GM18907 (cell line): ENCODE results near the gene SRRD.

Source experiments
- ATAC-seq: cut with Tn5 transposase; IDR thresholded peaks from one replicate; pipeline ENCODE4 v1.9.1; 2021; ENCODE audit warnings: mild to moderate bottlenecking, moderate library complexity; ENCODE audit not compliant: unreplicated experiment

SRRD gene

DNA sequence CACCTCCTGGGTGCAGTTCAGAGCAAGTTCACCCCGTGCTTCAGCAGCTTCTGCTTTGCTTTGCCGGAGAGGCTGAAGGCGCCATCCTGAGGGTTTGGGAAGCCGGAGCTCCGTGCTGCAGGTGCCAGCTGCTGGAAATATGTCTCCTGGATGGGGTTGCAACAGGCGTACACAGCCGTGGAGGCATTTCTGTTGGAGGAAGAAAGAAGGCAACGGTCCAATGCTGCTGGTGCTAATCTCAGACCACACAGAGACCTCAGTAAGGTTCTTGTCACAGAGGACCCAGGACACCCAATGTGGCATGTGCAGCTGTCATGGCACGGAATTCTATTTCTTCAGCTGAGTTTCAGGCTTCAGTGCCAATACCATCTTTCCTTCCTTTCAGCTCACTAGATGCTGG, 30.5 kb upstream of the SRRD start:
- ATAC-seq, result no peak

DNA sequence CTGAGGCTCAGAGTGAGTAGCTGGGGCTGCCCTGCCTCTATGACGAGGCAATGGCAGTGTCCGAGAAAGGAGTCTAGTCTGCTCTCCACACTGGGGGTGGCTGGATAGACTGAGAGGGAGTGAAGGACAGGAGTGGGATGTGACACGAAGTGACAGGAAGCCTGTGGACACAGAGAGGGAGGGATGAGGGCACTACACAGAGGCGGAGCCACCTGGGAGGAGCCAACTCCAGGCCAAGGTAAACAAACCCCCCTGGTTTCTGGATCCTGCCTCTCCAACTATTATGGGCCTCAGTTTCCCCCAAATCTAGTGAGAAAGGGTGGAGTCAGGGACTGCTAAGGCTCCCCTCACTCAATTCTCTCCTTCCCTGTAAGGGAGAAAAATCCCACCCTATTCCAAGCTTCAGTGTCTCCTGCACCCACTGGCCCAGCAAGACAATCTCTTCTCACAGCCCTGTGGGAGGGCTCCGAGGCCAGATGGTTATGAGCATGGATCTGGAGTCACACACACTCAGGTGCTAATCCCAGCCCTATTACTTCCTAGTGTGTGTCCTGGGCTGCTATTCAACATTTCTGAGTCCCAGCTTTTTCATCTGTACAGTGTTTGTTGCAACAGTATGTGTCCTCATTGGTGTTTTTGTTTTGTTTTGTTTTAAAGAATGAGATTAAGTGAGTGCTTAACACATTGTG, 29.7 kb upstream of the SRRD start:
- no peak for ATAC-seq

DNA sequence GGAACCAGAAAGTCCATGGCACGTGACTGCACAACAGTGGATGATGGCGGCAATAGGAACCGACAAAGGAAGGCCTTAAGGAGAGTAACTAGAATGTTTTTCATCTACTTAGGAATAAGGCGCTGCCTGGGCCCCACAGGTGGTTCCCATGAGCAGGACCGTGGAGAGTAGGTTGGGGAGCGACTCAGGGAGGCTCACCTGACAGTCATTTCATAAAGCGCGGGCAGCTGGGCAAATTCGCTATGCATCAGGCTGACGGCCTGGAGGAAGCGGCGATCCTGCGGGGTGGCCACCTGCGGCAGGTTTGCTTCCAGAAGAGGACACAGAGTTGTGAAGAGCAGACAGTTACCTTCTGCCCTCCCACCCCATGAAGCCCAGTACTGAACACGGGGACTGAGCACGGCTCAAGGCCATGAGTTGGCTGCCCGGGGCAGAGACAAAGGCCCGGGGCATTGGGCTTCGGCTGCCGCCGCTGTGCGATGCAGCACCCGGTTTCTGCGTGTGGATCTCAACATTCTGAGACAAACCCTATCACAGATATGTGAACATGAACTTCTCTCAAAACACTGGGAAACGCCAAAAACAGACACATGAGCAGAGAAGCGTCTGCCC, 25.9 kb upstream of the SRRD start:
- no peak for ATAC-seq

DNA sequence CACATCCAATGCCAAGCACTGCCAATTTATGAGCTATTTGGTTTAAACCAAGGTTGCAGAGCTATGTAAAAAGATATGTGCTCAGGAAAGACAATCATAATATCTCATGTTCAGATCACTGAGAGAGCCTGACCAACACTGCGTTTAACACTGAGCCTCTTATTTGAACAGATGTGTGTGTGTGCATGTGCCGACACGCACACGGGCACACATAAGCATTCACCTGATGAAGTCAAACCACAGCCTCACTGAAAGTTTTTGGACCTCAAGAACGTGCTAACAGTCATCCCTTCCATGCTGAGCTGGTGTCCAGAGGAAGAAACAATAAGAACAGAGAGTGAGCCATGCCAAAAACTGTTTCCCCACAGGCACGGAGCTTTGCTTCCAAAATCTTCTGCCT, 23.5 kb upstream of the SRRD start:
- no peak for ATAC-seq

DNA sequence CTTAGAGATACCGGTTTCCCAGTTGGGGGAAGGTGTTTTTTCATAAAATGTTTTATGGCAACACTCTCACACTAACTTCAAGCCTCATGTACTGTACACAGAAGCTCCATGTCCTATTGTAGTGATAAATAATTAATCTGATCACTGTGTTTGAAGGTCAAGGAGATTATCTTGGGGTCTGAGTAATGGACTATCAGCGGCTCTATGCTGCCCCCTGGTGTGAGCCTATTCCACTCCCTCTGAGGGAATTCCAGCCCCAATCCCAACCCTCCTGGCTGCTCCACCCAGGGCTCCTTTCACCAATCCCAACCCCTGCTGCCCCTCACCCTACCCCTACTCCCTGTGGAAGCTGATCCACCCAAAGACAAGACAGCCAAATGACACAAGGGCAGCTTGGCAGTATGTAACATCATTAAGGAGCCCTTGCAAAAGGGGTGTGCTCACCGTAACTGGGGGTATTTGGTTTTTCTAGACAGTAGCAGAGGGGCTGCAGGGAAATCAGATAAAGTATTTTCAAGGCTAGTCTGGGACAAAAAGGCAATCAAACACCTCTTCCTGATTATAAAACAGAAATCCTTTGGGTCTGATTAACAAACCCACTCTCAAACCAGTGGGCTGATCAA, 22.4 kb upstream of the SRRD start:
- no peak for ATAC-seq

DNA sequence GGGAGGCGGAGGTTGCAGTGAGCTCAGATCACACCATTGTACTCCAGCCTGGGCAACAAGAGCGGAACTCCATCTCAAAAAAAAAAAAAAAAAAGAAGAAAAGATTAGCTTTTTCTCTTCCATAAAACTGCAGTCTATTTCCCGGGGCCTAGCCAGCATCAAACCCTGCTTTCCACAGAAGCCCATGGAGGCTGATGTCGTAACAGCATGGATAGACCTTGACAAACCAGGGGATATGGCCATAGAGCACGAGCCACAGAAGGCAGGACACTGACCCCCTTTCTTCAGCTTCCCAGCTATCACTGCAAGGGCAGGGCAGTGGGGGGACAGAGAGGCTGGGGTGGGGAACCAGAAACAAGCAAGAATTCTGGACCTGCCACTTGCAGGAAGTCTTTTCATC, 21.6 kb upstream of the SRRD start:
- ATAC-seq, result no peak

DNA sequence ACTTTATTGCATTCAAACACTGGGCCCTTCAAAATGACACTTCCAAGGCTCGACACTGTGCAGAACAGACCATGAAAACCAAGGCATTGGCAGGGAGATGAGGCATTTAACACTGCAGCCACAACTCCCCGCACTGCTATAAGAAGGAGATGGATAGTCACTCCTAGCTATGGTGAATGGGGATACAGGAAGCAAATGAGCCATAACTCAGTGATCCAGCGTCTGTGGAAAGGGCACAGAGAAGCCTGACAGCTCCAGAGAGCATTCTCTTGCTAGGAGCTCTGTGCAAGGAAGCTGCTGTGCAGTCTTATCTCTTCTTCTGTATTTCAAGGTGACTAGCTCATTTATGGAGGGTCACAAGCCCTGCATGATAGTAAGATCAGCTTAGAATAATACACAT, 21.0 kb upstream of the SRRD start:
- ATAC-seq, result no peak

DNA sequence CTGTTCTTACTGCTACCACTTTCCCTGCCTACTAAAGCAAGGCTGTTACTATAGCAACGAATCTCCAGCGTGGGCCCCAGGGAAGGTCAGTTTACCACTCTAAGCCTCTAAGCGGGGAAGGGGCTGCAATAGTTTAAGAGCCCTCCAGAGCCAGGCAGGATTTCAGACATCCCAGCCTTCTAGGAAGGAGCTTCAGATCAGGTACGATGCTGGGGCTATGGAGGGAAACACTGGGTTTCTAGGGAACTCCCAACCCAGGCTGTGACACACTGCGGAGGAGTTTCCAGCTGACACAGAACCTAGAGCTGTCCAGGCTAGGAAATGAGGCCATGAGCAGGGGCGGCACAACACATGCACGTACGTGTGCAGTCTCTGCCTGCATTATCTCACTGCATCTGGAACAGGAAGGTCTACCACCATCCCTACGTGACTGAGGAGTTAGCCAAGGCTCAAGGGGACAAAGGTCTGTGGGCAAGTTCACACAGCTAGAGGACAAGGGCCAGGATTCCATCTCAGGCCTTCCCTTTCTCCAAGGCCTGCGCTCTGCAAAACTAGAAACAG, 20.5 kb upstream of the SRRD start:
- ATAC-seq, result no peak

DNA sequence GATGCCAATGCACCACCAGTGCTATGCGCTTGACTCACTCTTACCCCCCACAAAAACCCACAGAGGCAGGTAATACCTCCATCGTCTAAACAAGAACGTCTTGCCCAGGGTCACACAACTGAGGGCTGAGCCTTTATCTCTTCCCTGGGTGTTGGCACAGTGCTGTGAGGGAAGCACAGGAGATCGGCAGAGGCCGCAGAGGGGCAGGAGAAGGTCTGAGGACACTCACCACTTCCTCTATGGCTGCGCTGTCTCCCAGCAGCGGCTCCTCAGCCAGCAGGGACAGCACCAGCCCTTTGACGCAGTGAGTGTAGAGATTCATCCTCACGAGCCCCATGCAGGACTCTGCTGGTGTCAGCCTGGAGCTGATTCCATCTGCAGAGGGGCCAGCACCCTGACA, 20.0 kb upstream of the SRRD start:
- no peak for ATAC-seq

DNA sequence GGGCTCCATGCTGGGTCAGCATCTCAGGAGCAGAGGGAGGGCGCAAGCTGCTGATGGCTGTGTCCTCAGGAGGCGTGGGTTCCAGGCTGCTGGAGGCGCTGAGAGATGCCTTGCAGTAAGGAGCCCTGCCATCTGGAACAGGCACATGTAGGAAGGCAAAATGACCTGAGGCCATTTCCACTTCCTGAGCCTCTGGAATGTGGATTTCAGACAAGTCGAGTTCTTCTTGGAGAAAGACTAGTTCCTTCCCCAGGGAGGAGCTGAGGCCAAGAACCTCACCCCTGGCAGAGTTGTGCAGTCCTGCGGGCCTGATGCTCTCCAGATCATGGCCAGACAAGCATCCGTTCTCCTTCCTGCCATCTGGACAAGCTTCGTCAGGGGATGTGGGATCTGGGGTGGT, 19.4 kb upstream of the SRRD start:
- no peak for ATAC-seq

DNA sequence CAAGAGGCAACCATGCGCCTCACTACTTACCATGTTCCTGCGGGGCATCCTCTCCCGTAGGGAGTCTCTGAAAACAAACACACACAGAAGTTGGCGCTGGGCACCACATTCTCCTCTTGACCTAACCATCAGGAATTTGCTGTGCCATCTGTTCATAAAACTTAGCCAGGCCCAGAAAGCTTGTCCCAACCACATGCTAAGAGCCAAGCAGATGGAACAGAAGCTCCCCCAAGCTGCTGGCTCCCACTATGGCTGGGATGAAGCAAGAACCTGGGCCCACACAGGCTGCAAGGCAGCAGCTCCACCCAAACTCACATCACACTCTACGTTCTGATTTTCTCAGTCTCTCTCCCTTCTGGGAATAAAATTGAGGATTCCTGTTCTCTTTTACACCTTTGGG, 17.5 kb upstream of the SRRD start:
- no peak for ATAC-seq

DNA sequence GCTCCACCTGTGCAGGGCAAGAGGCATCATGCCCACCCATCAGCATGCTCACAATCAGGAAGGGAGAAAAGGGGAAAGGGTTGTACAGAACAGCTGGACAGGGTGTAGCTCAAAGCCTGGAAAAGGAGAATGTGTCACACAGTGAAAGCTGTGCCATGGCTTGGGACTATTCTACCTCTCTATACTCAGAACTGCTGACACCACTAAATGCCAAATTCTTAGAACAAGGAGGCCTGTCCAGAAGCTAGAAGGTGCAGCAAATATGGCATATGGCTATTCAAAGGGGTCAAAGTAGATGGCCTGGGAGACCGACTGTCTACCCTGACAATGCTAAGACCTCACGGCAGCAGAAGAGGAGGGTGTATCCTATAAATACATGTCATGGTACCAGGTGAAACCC, 12.9 kb upstream of the SRRD start:
- ATAC-seq, result no peak

DNA sequence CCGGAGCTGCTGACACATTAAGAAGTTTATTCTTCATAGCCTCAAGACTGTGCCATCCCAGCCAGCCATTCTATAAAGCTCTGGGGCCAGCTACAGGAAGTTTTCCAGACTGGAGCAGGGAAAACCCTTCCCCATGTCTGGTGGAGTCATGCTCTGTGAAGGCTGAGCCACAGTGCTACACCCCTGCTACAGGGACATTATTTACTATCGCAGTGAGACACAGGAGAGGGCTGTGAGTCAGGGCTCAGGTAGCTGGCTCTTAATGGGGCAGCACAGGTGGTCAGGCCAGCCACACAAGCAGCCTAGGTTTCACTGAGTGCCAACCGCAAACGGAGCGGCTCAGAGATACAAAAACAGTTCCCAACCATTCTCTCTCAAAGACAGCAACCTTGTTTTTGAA, 12.2 kb upstream of the SRRD start:
- ATAC-seq, result no peak

DNA sequence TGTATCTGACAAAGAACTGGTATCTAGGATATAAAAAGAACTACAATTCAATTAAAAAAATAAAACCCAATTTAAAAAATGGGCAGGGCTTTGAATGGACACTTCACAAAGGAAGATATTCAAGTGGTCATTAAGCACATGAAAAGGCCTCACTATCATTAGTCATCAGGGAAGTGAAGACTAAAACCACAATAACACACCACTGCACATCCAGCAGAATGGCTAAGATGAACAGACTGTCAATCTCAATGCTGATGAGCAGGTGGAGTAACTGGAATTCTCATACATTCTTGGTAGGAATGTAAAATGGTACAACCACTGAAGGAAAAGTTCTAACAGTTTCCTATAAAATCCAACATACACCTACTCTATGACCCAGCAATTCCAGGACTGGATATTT, 9.0 kb upstream of the SRRD start:
- no peak for ATAC-seq

DNA sequence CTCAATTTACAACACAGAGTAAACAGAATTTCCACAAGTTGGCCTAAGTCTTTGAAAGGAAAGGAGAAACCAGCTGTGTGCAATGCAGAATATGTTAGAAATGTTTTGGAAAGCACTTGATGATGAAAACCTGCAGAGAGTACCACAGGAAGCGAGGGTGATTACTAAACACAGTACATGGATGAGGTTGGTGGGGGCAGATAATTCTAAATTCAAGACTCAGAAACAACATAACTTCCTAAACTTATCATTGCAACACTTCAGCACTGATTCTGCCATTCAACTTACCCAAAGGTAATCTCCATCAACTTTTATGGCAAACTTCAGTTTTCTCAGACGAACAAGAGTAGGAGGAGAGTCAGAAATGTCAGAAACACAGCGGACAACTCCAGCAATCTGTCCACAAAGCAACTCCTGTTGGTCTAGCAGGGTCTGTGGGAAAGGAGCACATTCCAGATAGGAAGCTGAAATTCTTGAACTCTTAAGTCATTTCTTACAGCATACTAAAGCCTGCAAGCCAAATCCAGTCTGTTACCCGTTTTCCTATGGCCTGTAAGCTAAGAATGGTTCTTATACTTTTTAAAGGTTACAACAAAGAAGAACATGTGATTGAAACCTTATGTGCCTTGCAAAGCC, 6.9 kb upstream of the SRRD start:
- ATAC-seq, result no peak

DNA sequence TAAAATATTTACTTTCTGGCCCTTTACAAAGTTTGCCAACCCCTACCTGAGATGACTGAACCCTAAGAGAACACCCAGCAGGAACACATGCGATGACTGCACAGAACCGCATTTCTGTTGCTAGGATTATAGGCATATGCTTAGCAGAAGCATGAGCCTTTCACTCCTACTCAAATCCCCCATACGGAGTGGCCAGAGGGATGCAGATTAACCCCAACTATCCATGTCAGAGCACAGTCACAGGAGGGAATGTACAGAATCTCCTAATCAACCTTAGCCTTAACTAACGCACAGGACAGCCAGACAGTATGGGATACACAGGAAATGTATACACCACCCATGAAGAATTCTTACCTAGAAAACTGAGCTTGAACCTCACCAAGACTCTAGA, 6.3 kb upstream of the SRRD start:
- no peak for ATAC-seq

DNA sequence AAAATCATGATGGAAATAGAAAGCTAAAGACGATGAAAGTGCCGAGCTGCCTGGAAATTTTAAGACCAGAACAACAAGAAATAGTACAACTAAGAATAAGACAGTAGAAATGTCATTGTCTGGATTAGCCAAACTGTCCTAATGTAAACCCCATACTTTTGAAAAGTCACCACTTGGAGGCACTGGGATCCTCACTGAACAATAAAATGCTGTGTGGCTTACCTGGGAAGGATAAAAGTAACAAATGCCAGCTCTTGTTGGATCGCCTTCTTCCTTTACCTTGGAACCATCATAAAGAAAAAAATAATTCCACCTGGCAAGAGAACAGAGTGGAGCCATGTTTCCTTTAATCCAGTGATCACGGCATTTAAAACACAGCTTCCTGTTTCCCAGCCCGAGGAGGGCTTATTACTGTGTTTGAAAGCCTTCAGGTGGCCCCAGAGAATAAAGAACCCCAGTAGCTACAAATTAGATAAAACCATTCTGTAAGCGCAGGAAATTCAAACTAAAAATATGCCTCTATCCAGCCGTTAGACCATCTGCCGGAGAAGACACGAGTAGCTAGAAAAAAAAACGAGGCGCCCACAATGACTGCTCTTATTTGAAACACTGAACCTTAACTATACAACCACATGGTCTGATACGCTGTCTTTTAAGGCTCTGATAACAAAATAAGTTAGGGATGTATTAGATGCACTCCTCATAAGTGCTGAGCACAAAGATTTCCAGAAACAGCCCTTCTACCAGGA, 4.5 kb upstream of the SRRD start:
- no peak for ATAC-seq

DNA sequence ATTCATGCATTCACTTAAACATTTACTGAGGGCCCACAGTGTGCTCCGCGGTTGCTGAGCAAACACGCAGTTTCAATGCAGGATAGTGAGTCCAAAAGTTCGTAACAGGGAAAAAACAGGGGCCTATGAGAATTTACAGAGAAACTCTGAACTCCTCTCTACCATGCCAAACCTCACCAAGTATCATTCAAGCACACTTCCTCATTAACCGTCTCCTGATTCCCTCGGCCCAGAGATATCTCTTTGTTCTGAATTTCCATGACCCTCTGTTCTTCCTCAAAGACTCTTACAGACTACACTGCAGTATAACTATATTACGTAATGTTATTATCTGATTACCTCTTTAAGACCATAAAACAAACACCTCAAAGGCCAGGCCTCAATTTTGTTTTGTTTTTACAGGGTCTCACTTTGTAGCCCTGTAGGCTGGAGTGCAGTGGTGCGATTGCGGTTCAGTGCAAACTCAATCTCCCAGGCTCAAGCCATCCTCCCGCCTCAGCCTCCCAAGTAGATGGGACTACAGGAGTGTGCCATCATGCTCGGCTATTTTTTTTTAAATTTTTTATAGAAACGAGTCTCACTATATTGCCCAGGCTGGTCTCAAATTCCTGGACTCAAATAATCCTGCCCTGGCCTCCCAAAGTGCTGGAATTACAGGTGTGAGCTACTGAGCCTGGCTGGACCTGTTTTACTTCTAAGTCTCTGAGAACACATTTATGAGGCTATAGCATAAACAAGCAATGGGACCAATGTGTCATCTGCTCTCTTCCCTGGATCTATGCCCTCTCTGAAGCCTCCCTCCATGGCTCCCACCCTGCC, 3.7 kb upstream of the SRRD start:
- no peak for ATAC-seq

DNA sequence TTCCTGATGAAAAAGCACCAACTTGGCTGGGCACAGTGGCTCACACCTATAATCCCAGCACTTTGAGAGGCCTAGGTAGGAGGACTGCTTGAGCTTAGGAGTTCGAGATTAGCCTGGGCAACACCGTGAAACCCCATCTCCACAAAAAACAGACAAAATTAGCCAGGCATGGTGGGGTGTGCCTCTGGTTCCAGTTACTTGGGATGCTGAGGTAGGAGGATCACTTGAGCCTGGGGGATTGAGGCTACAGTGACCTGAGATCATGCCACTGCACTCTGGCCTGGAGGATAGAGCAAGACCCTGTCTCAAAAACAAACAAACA, 3.1 kb upstream of the SRRD start:
- ATAC-seq, result no peak

DNA sequence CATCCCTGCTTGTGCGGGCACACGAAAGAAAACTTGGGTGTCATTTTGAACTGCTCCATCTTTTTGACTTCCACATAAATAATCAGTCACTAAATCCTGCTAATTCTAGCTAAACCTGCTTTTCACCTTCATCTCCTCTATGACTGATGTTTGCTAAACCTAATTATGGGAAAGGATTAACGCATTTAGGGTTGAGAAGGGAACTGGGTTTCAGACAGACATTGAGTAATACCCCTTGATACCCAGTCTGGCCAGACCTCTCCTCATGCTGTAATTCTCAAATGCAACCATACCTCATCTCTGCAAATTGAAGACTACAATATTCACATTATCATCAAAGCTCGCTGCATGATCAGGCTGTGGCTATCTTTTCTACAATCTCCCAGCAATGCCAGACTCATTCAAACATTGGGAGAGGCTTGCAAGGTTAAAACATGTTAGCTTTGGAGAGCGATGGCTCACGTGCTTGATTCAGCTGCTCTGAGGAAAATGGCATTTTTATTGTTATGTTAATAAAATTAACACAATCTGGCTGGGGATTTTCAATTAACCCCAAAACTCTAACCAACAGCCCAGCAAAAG, 2.5 kb upstream of the SRRD start:
- ATAC-seq, result no peak
